Measurements from ENCODE around the gene BRF1. TPM values are rescaled to one million over a fixed set of nuclear protein-coding genes. Genes with fewer than 3 reads are reported as not detected.
"Not testable (repeated sequence)": the region's sequence is repeated elsewhere in the genome, so short reads cannot be mapped to it uniquely, and the experiment has no call there.

BRF1 gene
- total and polyA plus RNA-seq, 2 donors (not counting 1 experiment from before 2014, with no cell fraction given) = 7.4 to 33.4 TPM

- peak; percentile 67 to 80 for DNase-seq (ENCODE audit: low read depth in 2 of 2)
These were observed 19.3 kb downstream of the BRF1 start for GRCh38 chr14:105281371-105282097.

GRCh38 chr14:105280525-105280924 lies 20.3 kb downstream of the BRF1 start:
- DNase-seq (ENCODE audit: low read depth in 2 of 2) = no peak
- no peaks in the 10 kb centered on the region for H3K36me3 ChIP-seq (ENCODE audit: control insufficient read depth, insufficient read depth, low read length)
- H3K79me2 ChIP-seq (ENCODE audit: control insufficient read depth, insufficient read depth, low read length) = peaks cover 8% of the 10 kb centered on the region
- H3K9me3 ChIP-seq (ENCODE audit: control insufficient read depth, insufficient read depth, low read depth, low read length) = no peaks in the 10 kb centered on the region
- H3K27ac ChIP-seq (ENCODE audit: insufficient read depth, low read length) = no peak overlapping the region
- no peak overlapping the region for H3K4me2 ChIP-seq (ENCODE audit: extremely low read depth, insufficient read depth, low read length)
- H3K4me1 ChIP-seq (ENCODE audit: control insufficient read depth, extremely low read depth, insufficient read depth, low read length) = no peaks in the 10 kb centered on the region
- H3K9ac ChIP-seq (ENCODE audit: insufficient read depth, low read length) = no peak overlapping the region
- no peak overlapping the region for H2AFZ ChIP-seq (ENCODE audit: low read length)
- no peak overlapping the region for H3K4me3 ChIP-seq (replicated peaks in 1 of 4; ENCODE audit: control extremely low read depth in 1 of 4, insufficient read depth in 1 of 4, low read depth in 3 of 4, low read length in 4 of 4)
- no peaks in the 10 kb centered on the region for H3K27me3 ChIP-seq (ENCODE audit: control insufficient read depth, insufficient read depth, low read length)
- no peaks in the 10 kb centered on the region for H4K20me1 ChIP-seq (ENCODE audit: control insufficient read depth, extremely low read depth, insufficient read depth, low read length)
- TF ChIP-seq CTCF (conservative IDR thresholded peaks at IDR 0.05 in 1 of 2, IDR thresholded peaks at IDR 0.05 in 1 of 2; ENCODE audit: low read depth in 1 of 2, low read length in 2 of 2) (no peak), EZH2 (IDR thresholded peaks at IDR 0.05; ENCODE audit: low read length, missing control alignments) (no peak)

More at GRCh38 chr14:105281371-105282097, 19.3 kb downstream of the BRF1 start:
- Histone ChIP-seq H3K36me3 (ENCODE audit: control insufficient read depth, insufficient read depth, low read length) (no peaks in the 10 kb centered on the region), H3K27ac (ENCODE audit: insufficient read depth, low read length) (no peak overlapping the region), H3K9me3 (ENCODE audit: control insufficient read depth, insufficient read depth, low read depth, low read length) (no peaks in the 10 kb centered on the region), H3K79me2 (ENCODE audit: control insufficient read depth, insufficient read depth, low read length) (peaks cover 8% of the 10 kb centered on the region), H3K9ac (ENCODE audit: insufficient read depth, low read length) (no peak overlapping the region), H3K4me1 (ENCODE audit: control insufficient read depth, extremely low read depth, insufficient read depth, low read length) (no peaks in the 10 kb centered on the region), H2AFZ (ENCODE audit: low read length) (no peak overlapping the region), H3K27me3 (ENCODE audit: control insufficient read depth, insufficient read depth, low read length) (no peaks in the 10 kb centered on the region), H4K20me1 (ENCODE audit: control insufficient read depth, extremely low read depth, insufficient read depth, low read length) (no peaks in the 10 kb centered on the region), H3K4me3 (replicated peaks in 1 of 4; ENCODE audit: control extremely low read depth in 1 of 4, insufficient read depth in 1 of 4, low read depth in 3 of 4, low read length in 4 of 4) (no peak overlapping the region), H3K4me2 (ENCODE audit: extremely low read depth, insufficient read depth, low read length) (no peak overlapping the region)
- peak; percentile 79 to 84 for TF ChIP-seq CTCF (conservative IDR thresholded peaks at IDR 0.05 in 1 of 2, IDR thresholded peaks at IDR 0.05 in 1 of 2; ENCODE audit: low read depth in 1 of 2, low read length in 2 of 2)
- TF ChIP-seq EZH2 (IDR thresholded peaks at IDR 0.05; ENCODE audit: low read length, missing control alignments) = no peak

GRCh38 chr14:105279642-105280361 lies 21.0 kb downstream of the BRF1 start:
- H3K36me3 ChIP-seq (ENCODE audit: control insufficient read depth, insufficient read depth, low read length) = no peaks in the 10 kb centered on the region
- TF ChIP-seq EZH2 (IDR thresholded peaks at IDR 0.05; ENCODE audit: low read length, missing control alignments) = no peak
- no peak for TF ChIP-seq CTCF (conservative IDR thresholded peaks at IDR 0.05 in 1 of 2, IDR thresholded peaks at IDR 0.05 in 1 of 2; ENCODE audit: low read depth in 1 of 2, low read length in 2 of 2)
- H4K20me1 ChIP-seq (ENCODE audit: control insufficient read depth, extremely low read depth, insufficient read depth, low read length) = no peaks in the 10 kb centered on the region
- H3K27ac ChIP-seq (ENCODE audit: insufficient read depth, low read length) = no peak overlapping the region
- H3K9ac ChIP-seq (ENCODE audit: insufficient read depth, low read length) = no peak overlapping the region
- no peaks in the 10 kb centered on the region for H3K9me3 ChIP-seq (ENCODE audit: control insufficient read depth, insufficient read depth, low read depth, low read length)
- H3K4me1 ChIP-seq (ENCODE audit: control insufficient read depth, extremely low read depth, insufficient read depth, low read length) = no peaks in the 10 kb centered on the region
- H3K4me3 ChIP-seq (replicated peaks in 1 of 4; ENCODE audit: control extremely low read depth in 1 of 4, insufficient read depth in 1 of 4, low read depth in 3 of 4, low read length in 4 of 4) = no peak overlapping the region
- peaks cover 8% of the 10 kb centered on the region for H3K79me2 ChIP-seq (ENCODE audit: control insufficient read depth, insufficient read depth, low read length)
- no peaks in the 10 kb centered on the region for H3K27me3 ChIP-seq (ENCODE audit: control insufficient read depth, insufficient read depth, low read length)
- H2AFZ ChIP-seq (ENCODE audit: low read length) = no peak overlapping the region
- DNase-seq (ENCODE audit: low read depth in 2 of 2) = no peak
- no peak overlapping the region for H3K4me2 ChIP-seq (ENCODE audit: extremely low read depth, insufficient read depth, low read length)

- H3K4me3 ChIP-seq (replicated peaks in 1 of 4; ENCODE audit: control extremely low read depth in 1 of 4, insufficient read depth in 1 of 4, low read depth in 3 of 4, low read length in 4 of 4); H3K27ac ChIP-seq (ENCODE audit: insufficient read depth, low read length); H3K79me2 ChIP-seq (ENCODE audit: control insufficient read depth, insufficient read depth, low read length); H3K9ac ChIP-seq (ENCODE audit: insufficient read depth, low read length); H3K9me3 ChIP-seq (ENCODE audit: control insufficient read depth, insufficient read depth, low read depth, low read length); H3K27me3 ChIP-seq (ENCODE audit: control insufficient read depth, insufficient read depth, low read length); H2AFZ ChIP-seq (ENCODE audit: low read length); H3K36me3 ChIP-seq (ENCODE audit: control insufficient read depth, insufficient read depth, low read length); H3K4me1 ChIP-seq (ENCODE audit: control insufficient read depth, extremely low read depth, insufficient read depth, low read length); H4K20me1 ChIP-seq (ENCODE audit: control insufficient read depth, extremely low read depth, insufficient read depth, low read length); H3K4me2 ChIP-seq (ENCODE audit: extremely low read depth, insufficient read depth, low read length): not testable (repeated sequence)
- peak in 1 of 2 donors; percentile 26 for DNase-seq (ENCODE audit: low read depth in 2 of 2)
These were observed 23.4 kb downstream of the BRF1 start for GRCh38 chr14:105277448-105277847.

Measured in fibroblast of lung (primary cell).